Smooth muscle cell of the brain vasculature (primary cell): ENCODE measurements around the gene NTPCR.
"Not testable (repeated sequence)": the region's sequence is repeated elsewhere in the genome, so short reads cannot be mapped to it uniquely, and the experiment has no call there.

Experiments
- DNase-seq: peaks from one replicate; pipeline ENCODE4 v3.0.0-alpha.2; 2012; ENCODE audit warnings: low read depth, low spot score

Gene NTPCR

GRCh38 chr1:232927166-232927565, 23.2 kb upstream of the NTPCR start:
- not testable (repeated sequence) for DNase-seq

GRCh38 chr1:232927830-232928505, 22.4 kb upstream of the NTPCR start:
- DNase-seq = no peak

- DNase-seq = no peak
These were observed 17.7 kb upstream of the NTPCR start for GRCh38 chr1:232932486-232933425.

GRCh38 chr1:232936941-232937340, 13.5 kb upstream of the NTPCR start:
- DNase-seq = no peak

- no peak for DNase-seq
These were observed 12.6 kb upstream of the NTPCR start for GRCh38 chr1:232937741-232938375.

- DNase-seq = no peak
These were observed 11.5 kb upstream of the NTPCR start for GRCh38 chr1:232938926-232939325.

DNA sequence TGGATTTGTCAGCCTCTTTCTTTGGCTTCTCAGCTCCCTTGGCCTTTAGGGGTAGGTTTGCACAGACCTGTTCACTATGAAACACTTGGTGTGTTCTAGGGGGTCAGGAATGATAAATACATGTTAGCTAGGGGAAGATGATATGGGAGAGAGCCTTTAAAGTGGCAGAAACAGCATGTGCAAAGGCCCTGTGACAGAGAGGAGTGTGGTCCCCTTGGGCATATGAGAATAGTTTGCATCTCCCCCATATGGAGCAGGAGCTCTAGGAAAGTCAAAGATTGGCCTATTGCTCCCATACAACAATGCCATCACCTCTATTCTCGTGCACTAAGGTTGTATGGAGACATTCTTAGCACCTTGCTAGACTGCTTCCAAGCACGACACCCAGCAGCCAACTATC, 10.7 kb upstream of the NTPCR start:
- DNase-seq = no peak

DNA sequence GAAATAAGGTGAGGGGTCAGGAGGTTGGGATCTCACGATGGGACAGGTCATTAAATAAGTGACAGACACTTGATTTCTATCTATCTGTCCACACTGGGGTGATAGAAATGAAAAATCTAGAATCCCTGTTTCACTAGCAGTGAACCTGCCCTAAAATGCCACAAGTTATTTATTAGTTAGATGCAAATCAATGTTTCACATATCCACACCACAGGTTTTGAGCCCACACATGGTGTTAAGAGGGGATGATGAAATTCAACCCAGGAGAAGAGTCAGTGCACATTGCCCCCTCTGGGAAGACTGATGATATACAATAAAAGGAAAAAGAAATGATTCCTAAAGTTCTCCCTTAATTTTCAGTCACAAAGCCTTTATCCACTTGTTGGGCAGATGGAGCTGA, 10.1 kb upstream of the NTPCR start:
- DNase-seq = no peak

- no peak for DNase-seq
These were observed 7.8 kb upstream of the NTPCR start for GRCh38 chr1:232942413-232943294.

DNA sequence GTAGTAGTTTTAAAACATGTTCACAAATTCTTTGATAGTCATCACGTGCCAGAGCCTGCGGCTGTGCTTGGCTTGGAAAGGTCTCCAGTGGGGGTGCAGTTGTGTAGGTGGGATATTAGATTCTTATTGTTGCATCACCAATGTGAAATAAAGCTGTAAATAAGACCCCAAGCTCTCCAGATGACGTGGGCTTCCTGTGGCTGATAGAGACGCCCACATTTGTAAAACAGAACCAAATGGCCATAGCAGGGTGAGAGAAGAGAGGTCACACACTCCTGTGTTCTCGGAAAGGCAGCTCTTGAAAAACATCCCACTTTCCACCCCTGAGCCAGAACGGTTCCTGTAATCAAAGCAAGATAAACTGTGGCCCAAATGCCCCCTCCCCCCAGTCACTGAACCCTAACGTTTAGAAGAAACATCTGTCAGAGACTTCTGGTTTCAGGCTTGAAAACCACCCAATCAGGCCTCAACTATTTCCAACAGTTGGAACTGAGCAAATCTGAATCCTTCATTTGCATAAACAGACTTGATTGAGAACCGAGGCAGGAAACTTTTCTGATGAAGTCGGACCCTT, 6.6 kb upstream of the NTPCR start:
- DNase-seq = no peak

GRCh38 chr1:232944347-232944746, 6.1 kb upstream of the NTPCR start:
- DNase-seq = no peak

- no peak for DNase-seq
These were observed 695 bp upstream of the NTPCR start for GRCh38 chr1:232949636-232950196.

GRCh38 chr1:232951180-232951579, 769 bp downstream of the NTPCR start:
- no peak for DNase-seq

DNA sequence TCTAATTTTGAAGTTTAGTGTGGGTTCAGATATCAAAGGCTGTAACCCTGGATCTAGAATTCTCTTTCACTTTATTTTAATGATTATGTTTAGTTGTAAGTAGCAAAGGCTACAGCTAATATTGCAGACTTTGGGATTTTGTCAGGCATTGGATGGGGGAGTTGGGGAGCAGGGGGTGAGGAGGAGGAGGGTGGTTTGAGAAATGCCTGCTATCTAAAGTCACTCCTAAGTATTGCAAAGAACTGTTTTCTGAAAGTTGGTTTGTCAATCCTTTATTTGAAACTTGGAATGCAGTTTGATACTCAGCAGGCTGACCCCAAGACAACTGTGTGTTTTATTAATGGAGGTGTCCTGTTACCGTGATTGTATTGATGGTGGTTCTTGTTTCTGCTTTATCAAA, 1.2 kb downstream of the NTPCR start:
- DNase-seq = no peak

DNA sequence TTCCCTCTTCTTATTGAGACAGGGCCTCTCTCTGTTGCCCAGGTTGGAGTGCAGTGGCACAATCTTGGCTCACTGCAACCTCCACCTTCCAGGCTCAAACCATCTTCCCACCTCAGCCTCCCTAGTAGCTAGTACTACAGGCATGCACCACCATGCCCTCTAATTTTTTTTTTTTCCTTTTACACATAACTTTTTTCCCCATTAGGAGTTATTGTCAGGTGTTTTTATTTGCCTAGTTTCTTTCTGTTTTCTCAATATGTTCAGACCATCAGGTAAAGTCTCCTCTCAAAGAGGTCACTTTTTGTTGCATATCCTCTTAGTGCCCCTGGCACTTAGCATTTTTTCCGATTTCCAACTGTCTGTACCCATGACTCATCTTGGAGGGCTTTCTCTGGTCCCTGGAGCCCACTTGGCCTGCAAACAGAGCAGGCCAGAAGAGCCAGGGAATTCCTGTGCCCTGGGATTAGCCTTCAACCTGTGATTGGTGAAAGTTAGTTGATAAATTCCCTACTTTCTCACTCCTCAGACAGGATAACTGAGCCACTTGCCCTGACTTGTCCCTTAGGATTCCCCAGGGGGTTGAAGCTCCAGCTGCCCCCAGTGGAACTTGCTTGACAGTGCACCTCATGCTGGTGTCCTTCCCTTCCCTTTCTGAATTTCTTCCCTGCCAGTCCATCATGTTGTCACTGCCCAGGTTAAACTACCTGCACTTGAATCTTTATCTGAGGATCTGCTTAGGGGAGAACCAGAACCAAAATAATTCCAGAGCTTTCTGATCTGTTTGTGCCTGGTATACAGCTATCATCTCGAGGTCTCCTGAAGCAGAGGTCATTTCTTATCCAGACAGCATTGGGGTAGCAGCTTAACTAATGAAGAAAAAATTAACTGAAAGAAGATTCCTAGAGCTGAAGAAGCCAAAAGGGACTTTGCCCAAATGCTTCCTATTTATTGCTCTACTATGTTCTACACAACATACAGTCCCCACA, 2.4 kb downstream of the NTPCR start:
- no peak for DNase-seq

DNA sequence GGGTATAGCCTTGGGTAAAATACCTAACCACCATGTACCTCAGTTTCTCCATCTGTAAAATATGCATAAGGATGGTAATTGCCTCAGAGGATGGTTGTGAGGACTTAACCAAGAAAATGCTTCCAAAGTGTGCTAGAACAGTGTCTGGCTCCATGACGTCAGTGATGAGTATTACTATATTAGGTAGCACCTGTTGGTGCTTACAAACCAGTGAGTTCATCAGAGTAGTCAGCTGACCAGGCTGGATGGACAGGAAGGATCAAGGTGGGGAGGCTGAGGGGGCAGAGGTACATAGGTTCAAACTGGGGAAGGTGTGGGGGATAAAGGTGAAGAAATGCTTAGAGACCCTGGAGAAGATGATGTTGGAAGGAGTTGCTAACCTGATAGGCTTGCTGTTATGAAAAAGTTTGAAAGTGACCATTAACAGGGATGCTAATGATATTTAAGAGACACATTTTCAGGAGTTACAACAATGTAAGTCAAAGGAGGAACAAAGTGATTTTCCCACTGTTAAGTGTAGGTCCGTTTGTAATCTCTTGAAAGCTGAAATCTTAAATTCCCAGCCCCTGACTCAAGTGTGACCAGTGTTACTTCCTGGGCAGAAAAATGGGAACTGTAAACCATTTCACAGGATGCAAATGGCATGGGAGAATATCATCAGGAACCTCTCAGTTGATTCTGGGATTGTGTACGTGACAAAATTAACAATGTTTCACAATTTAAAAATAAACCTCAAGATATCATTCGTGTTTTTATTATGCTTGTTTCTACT, 4.4 kb downstream of the NTPCR start:
- no peak for DNase-seq

- no peak for DNase-seq
These were observed 5.7 kb downstream of the NTPCR start for GRCh38 chr1:232956081-232956480.

DNA sequence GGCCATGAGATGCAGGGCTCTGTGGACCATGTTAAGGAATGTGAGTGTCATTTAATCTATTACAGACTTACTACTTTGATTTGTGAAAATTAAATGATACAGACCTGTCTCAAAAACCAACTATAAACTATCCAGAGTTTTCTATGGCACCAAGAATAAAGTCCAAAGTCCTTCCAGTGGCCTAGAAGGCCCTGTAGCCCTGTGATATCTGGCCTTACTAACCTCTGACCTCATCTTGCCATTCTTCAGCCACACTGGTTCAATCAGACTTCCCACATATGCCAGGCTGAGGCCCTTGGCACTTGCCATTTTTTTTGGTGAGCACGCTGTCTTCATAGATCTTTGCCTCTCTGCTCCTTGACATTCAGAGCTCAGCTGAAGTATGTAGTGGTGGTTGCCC, 7.7 kb downstream of the NTPCR start:
- no peak for DNase-seq
